DLD1 (cell line): ENCODE measurements around the gene ANO6.

Experiments
- in situ Hi-C: cut with HindIII; loops from 2 replicates; pipeline ENCODE4 v1.10.0; 2017; ENCODE audit warnings: low sequenced_read_pairs

Gene ANO6

DNA sequence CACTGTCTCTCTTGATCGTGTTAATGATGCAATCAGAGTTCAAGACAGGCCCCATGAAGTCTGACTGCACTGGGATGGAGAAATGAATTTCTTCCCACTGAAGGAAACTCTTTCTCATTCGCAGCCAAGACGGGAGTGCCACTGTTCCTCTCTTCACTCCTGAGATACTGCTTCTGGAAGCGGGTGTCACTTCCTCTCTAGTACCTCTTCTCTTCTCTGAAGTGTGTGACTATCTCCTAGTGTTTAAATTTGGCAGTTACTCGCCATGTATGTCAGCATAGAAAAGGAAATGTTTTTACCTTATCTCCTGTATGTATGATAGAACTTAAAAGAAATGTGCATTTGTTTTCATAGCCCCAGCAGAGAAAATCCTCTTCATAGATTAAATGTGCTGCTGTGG lies 215.2 kb downstream of the ANO6 start:
- in situ Hi-C loops = loop anchor here (25.0 kb wide), 1 partner anchor 94 kb away; no protein-coding TSS in a partner anchor

DNA sequence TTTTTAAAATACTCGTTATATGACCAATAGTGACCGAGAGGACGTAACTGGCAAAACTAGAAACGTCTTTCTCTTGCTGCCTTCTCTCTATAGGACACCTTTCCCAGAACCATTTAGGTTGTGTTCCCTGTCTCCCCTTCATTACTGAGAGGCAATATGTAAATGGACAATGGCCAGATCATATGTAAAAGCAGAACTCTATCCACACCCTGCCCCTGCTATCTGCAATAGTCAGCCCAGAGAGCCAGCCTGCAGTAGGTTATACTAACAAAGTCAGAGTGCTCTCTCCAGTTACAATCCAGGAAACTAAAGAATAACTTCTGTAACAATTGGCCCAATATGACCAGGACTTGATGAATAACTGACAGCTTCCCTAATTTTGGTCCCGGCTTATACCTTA lies 216.8 kb downstream of the ANO6 start:
- in situ Hi-C loops = loop anchor here (25.0 kb wide), 1 partner anchor 95 kb away; no protein-coding TSS in a partner anchor

GRCh38 chr12:45433441-45433868 lies 217.6 kb downstream of the ANO6 start:
- in situ Hi-C loops = loop anchor here (25.0 kb wide), 1 partner anchor 96 kb away; no protein-coding TSS in a partner anchor

DNA sequence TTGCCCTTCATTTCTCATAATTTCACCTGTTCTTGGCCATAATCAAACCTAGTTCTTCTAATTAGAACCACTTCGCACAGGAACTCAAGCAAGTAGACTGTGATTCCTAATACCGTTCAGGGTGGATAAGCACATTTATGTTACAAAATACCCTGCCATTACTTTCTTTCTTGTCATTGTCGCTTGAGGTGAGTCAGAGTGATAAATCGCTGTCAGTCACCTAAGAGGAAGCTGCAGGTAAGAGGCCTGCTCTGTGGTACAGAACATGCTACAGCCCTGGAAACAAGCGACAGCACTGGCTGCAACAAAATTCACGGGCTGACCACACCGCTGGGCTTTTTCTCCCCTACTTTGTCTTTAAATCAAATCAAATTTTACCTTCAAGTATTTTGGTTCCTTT lies 218.2 kb downstream of the ANO6 start:
- in situ Hi-C loops = loop anchor here (25.0 kb wide), 1 partner anchor 97 kb away; no protein-coding TSS in a partner anchor

DNA sequence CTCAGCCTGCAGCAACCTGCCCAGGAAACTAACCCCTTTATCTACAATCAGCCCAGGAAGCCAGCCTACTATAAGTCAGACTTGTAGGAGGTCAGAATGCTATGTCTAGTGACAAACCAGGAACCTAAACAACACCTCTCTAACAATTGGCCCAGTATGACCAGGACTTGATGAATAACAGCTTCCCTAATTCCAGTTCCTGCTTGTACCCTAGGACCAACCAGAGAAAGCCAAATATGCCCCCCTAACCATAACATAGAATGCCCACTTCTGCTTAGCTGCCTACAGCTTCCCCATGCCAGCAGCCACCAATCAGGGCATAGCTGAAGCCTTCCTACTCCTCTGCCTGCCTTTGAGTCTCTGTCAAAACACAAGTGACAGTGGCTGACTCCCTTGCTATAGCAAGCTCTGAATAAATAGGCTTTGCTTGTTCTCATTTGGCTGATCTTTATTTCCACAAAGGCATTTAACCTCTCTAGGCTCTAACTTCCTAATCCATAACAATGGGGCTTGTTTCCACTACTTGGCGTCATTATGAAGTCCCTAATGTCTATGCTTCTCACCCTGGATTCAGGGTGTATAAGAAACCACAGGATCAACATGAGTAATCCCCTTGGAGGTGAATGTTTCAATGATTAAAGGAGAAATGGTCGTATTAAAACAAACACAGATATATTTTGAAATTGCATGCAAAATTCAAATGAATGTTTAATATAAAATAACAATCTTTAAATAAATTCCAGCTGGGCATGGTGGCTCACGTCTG lies 220.2 kb downstream of the ANO6 start:
- in situ Hi-C loops = loop anchor here (25.0 kb wide), 1 partner anchor 99 kb away; no protein-coding TSS in a partner anchor

- in situ Hi-C loops = loop anchor here (25.0 kb wide), 1 partner anchor 102 kb away; no protein-coding TSS in a partner anchor
Observed at GRCh38 chr12:45439039-45439438, 223.1 kb downstream of the ANO6 start.

DNA sequence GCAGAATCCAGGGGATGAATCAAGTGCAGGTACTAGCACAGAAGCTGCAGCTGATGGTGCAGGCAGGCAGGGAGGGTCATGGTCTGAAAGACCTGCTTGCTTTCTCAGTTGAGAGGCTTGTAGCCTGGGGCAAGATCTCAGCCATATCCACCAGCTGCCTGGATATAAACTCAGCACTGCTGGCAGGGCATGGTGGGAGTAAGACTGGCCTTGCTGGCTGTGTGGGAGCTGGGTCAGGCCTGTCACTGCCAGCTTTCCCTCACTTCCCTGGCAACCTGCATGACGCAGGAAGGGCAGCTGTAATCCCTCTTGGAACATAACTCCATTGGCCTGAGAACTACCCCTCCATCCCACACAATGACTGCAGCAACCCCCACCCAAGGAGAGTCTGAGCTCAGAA lies 230.1 kb downstream of the ANO6 start:
- in situ Hi-C loops = loop anchor here (25.0 kb wide), 1 partner anchor 109 kb away; no protein-coding TSS in a partner anchor

DNA sequence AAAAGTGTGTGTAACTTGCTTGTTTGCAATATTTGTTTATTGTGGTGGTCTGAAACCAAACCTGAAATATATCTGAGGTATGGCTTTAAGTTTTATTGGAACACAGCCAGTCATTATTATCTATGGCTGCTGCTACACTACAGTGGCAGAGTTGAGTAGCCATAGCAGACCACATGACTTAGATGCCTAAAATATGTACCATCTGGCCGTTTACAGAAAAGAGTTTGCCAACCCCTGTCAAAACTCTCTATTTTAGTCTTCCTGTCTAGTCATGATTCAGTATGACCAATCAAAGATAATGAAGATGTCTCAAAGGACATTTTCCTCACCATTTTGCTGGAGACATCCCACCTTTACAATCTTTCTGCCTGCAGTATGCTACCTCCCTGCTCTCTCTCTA lies 242.3 kb downstream of the ANO6 start:
- in situ Hi-C loops = no loop called here

DNA sequence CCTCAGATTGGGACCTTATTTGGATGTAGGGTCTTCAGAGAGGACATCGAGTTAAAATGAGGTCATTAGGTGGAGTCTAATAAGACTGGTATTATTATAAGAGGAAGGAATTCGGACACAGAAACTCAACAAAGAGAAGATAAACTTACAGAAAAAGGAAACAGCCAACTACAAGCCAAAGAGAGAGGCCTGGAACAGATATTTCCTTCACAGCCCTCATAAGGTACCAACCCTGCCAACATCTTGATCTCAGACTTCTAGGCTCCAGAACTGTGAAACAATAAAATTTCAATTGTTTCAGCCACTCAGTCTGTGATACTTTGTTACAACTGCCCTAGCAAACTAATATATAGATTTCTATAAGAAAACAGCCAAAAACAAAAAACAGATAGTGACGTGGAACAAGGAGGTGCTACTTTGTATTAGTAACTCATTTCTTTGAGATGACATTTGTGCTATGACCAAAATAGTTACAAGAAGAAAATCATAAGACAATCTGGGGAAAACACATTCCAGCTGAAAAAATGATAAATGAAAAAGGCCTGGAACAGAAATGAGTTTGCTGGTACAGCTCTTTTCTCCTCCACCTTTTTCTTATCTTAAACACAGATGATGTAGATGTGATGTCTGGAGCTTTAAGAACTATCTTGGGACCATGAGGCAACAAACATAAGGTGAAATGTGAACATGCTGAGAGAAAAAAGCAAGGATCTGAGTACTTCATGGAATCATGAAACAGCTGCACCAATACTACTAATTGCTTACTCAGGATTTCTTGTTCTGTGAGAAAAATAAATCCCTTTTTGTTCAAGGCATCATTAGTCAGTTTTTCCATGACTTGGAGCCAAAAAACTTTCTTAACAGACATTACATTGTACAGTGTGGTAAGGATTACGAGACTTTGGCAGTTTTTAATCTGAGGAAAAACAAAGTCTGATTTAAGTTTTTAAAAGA lies 243.2 kb downstream of the ANO6 start:
- in situ Hi-C loops = no loop called here

DNA sequence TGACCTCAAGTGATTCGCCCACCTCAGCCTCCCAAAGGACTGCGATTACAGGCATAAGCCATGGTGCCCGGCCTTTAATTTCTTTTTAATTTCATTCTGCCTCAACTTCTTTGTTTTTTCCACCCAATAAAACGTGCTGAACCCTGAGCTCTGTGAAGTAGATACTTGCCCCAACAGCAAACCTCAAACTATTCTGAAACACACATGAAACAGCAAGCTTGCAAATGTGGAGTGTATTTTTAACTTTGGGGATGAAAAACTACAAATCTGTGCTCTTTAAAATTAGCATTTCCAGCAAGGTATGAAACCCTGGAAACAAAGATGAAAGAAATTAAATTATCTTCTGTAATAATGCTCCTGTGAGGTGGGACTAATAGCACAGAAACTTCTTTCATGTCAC lies 246.6 kb downstream of the ANO6 start:
- in situ Hi-C loops = no loop called here

DNA sequence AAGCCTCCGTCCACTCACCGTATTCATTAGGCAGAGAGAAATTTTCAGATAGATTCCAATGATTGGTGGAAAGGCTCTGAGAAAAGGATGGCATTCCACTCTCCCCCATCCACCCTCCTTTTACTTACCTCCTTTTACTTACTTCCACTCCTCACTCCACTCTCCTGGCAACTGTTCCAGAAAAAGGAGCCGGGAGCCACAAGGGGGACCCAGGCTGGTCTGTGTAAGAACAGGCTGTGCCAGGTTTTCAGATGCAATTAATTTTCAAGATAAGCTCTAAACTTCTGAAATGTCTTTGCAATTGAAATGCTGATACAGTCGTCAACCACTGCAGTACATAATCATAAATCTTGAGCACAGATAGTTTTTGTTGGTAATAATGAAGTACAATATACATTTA lies 248.8 kb downstream of the ANO6 start:
- in situ Hi-C loops = no loop called here

- in situ Hi-C loops = no loop called here
Observed at GRCh38 chr12:45468751-45469615, 253.1 kb downstream of the ANO6 start.

GRCh38 chr12:45469902-45470301 lies 254.0 kb downstream of the ANO6 start:
- in situ Hi-C loops = no loop called here

DNA sequence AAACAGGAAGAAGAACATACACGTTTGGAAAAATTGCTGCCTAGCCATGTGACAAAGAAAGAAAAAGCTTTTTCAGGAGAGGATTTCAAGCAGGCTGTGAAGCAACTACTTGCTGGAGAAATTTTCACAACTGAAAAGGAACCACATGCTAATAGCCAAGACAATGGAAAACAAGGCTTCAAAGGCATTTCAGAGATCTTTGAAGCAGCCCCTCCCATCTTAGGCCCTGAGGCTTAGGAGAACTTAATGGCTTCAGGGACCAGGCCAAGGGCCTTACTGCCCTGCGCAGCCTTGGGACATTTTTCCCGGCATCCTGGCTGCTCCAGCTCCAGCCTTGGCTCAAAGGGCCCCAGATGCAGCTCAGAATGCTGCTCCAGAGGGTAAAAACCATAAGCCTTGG lies 257.7 kb downstream of the ANO6 start:
- in situ Hi-C loops = no loop called here

DNA sequence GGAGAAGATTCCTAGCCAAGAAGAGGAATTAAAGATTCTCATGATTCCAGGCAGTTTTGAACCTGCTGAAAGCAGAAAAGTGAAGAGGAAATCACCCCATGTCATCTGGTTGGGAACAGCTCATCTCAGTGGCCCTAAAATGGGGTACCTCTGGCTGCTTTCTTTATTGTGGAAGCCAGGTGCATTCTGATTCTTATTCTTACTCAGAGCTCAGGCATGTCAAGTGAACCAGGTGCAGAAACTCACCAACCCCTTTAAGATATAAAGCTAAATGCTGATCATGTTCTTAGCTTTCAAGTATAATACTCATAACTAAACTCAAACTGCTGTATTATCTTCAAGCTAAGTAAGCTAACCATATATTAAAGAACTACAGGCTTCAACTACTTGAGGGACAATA lies 259.7 kb downstream of the ANO6 start:
- in situ Hi-C loops = no loop called here

GRCh38 chr12:45477526-45477925 lies 261.6 kb downstream of the ANO6 start:
- in situ Hi-C loops = no loop called here

DNA sequence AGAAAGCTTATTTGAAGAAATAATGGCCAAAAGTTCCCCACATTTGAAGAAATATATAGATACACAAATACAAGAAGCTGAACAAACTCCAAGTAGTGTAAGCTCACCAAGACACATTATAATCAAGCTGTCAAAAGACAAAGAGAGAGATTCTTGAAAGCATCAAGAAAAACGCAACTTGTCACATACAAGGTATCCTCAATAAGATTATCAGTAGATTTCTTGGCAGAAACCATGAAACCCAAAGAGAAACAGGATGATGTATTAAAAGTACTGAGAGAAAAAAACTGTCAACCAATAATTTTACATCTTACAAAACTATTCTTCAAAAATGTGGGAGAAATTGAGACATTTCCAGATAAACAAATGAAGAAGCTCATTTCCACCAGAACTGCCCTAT lies 263.0 kb downstream of the ANO6 start:
- in situ Hi-C loops = no loop called here

- in situ Hi-C loops = no loop called here
Observed at GRCh38 chr12:45481746-45482145, 265.9 kb downstream of the ANO6 start.

GRCh38 chr12:45483571-45483970 lies 267.7 kb downstream of the ANO6 start:
- in situ Hi-C loops = no loop called here
